ENCODE results near the gene F10.

DNA sequence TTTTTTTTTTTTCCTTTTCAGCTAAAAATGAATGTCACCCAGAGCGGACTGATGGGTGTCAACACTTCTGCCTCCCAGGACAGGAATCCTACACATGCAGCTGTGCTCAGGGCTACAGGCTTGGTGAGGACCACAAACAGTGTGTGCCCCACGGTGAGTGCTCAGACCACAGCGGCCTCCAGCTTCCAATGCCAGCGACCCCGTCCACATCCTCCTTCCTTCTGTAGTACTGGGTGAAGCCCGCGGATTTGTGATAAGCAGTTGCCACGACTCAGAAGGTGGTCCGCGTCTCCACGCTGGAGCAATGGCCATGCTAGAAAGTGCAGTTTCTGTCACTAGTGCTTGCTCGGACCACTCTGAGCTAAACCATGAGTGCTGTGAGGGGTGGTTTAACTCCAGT, 41.9 kb downstream of the F10 start:
- TF ChIP-seq, protein P1, sequence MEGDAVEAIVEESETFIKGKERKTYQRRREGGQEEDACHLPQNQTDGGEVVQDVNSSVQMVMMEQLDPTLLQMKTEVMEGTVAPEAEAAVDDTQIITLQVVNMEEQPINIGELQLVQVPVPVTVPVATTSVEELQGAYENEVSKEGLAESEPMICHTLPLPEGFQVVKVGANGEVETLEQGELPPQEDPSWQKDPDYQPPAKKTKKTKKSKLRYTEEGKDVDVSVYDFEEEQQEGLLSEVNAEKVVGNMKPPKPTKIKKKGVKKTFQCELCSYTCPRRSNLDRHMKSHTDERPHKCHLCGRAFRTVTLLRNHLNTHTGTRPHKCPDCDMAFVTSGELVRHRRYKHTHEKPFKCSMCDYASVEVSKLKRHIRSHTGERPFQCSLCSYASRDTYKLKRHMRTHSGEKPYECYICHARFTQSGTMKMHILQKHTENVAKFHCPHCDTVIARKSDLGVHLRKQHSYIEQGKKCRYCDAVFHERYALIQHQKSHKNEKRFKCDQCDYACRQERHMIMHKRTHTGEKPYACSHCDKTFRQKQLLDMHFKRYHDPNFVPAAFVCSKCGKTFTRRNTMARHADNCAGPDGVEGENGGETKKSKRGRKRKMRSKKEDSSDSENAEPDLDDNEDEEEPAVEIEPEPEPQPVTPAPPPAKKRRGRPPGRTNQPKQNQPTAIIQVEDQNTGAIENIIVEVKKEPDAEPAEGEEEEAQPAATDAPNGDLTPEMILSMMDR (IDR thresholded peaks at IDR 0.05; ENCODE audit: insufficient read depth, low read length, poor library complexity, severe bottlenecking), result no peak
- TF ChIP-seq EZH2phosphoT487 (conservative IDR thresholded peaks at IDR 0.05; ENCODE audit: low read length), result no peak
